KOPT-K1 (cell line): ENCODE data around the gene SMIM36.

Experiments
- H3K27ac ChIP-seq: fragments of 200-600 bp; sonication (generic); 2 replicates; pipeline ENCODE4 v1.5.1; 2016; ENCODE audit warnings: antibody characterized with exemption, mild to moderate bottlenecking, low read depth, low read length; ENCODE audit not compliant: poor library complexity, severe bottlenecking
- H3K36me3 ChIP-seq: fragments of 200-600 bp; sonication (generic); 2 replicates; pipeline ENCODE4 v1.5.1; 2017; ENCODE audit warnings: antibody characterized with exemption, mild to moderate bottlenecking, low read length, moderate library complexity; ENCODE audit not compliant: insufficient read depth
- H3K9me3 ChIP-seq: fragments of 200-600 bp; sonication (generic); 2 replicates; pipeline ENCODE4 v1.5.1; 2017; ENCODE audit warnings: antibody characterized with exemption, low read length, mild to moderate bottlenecking; ENCODE audit not compliant: insufficient read depth, poor library complexity, severe bottlenecking

Gene SMIM36

GRCh38 chr17:55421179-55421934, 89.9 kb downstream of the SMIM36 start, which contains the start of gene MMD:
MMD (minus strand) TSS chr17:55421835; CDS start chr17:55421695, 140 bp downstream.
- peak within 1 kb of the TSS; percentile 99 for H3K27ac ChIP-seq
- H3K36me3 ChIP-seq: peaks cover 24% of the 10 kb centered on the region
- H3K9me3 ChIP-seq: no peaks in the 10 kb centered on the region

DNA sequence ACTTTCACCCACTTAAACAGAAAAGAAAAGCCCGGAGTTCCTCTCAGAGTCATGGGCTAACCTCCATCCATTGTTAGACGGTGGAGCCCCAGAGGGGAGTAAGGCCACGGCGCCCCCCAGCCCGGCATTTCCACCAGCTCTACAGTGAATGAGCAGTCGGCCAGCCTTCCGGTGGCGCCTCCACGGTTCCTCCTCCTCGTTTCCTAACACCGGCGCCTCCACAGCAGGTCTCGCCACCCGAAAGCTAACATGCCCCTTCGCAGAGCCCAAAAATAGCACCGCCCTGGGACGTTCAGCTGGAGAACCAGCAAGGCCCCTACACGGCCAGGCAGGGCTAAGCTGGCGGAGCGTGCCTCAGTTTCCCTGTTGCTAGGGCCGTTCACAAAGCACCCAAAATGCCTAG, 90.5 kb downstream of the SMIM36 start:
- peak overlapping the region; percentile 99 for H3K27ac ChIP-seq
- no peaks in the 10 kb centered on the region for H3K9me3 ChIP-seq
- peaks cover 29% of the 10 kb centered on the region for H3K36me3 ChIP-seq

DNA sequence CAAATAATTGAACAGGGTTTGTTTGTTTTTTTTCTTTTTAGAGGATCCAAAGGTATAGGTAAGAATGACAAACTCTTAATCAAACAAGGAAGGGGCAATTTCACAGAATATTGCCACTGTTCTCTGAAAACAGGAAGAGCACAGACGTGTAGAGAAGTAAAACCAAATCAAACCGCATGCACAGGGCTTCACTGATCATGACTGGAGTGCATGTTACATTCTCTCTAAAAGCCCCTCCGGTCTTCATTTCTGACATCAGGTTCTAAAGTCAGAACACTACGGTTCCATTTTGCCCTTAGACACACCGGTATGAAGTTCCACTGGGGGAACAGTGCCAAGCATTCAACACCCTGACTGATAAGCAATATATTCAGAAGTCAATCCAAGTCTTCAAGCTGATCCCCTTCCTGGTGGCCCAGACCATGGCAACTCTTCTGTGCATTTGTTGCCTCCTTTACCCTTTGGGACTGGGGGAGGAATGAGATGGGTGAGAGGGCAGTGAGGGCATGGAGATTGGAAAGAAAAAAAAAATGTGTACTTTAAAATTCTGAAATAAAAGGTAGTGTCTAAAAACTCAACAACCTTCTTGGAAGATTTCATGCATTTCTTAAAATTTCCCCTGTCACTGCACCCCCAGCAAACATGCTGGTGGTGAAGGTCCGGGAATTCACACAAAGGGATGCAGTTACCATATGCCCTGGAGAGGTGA, 91.0 kb downstream of the SMIM36 start:
- Histone ChIP-seq H3K9me3 (no peaks in the 10 kb centered on the region), H3K36me3 (peaks cover 29% of the 10 kb centered on the region), H3K27ac (peak overlapping the region; percentile 99)

GRCh38 chr17:55418369-55419268, 92.6 kb downstream of the SMIM36 start:
- Histone ChIP-seq H3K27ac (peak overlapping the region; percentile 99), H3K36me3 (peaks cover 36% of the 10 kb centered on the region), H3K9me3 (no peaks in the 10 kb centered on the region)

DNA sequence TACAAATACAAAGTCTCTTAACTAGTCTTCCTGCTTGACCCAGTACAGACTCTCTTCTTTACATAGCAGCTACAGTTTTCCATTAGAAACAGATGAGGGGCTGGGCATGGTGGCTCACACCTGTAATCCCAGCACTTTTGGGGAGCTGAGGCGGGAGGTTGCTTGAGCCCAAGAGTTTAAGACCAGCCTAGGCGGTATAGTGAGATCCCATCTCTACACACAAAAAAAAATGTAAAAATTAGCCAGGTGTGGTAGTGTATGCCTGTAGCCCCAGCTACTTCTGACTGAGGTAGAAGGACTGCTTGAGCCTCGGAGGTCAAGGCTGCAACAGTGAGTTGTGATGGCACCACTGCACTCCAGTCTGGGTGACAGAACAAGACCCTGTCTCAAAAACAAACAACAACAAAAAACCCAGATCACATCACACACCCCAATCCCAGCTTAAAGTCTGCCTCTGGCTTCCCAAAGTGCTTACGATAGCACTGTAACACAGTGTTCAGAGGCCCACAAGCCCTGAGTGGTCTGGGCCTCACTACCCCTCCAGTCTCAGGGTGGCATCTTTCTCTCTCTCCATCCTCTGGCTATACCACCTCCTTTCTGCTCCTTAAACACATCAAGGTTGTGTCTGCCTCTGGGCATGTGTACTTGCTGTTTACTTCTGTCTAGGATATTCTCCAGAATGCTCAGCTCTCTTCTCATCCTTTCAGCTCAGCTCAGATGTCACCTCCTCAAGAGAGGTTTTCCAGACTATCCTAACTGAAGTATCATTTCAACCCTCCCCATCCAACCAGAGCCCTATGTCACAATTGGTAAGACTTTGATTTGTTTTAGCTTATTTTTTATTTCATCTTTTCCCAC, 93.6 kb downstream of the SMIM36 start:
- H3K36me3 ChIP-seq: peaks cover 46% of the 10 kb centered on the region
- H3K27ac ChIP-seq: peak overlapping the region; percentile 25
- no peaks in the 10 kb centered on the region for H3K9me3 ChIP-seq

DNA sequence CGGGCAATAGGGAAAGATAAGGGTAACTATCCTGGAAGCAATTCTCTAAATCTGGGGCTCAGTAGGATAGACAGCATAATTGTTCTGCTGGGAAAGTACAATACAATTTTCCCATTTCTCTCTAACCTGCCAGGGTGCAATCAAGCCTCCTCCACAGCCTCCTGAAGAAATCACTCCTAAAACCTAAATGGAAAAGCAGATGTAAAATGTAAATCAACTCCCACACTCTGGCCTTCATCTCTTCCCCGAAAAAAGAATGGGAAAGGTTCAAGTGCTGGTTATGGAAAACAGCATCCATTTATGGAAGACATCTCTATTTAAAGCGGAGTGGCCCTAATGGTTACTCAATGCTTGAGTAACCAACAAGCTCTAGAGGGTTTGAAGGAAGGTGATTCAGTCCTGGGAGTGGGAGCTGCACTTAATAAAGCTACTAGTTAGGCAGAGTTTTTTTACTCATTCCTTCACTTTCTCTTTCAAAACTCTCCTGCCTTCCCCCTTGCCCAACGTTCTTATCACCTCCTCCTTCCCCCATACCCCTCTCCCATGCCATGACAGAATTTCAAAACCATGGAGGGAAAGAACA, 94.7 kb downstream of the SMIM36 start:
- no peaks in the 10 kb centered on the region for H3K9me3 ChIP-seq
- peaks cover 57% of the 10 kb centered on the region for H3K36me3 ChIP-seq
- H3K27ac ChIP-seq: peak overlapping the region; percentile 25

DNA sequence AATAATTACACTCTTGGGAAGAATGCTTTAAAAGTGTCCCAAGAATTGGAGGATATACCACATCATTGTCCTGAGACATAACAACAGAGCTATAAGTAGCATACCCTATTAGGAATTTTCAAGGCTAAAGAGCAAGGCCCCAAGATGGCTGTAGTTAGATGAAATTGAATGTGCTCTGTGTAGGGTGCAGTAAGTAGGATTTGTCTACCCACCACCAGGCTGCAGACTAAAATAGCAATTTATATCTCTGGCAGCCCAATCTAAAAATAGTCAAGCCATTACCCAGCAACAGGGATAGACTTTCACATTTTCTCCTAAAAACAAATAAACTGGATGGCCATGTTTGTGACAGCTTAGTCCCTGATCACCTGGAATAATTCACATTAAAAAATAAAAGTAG, 95.3 kb downstream of the SMIM36 start:
- Histone ChIP-seq H3K9me3 (no peaks in the 10 kb centered on the region), H3K27ac (no peak overlapping the region), H3K36me3 (peaks cover 62% of the 10 kb centered on the region)

DNA sequence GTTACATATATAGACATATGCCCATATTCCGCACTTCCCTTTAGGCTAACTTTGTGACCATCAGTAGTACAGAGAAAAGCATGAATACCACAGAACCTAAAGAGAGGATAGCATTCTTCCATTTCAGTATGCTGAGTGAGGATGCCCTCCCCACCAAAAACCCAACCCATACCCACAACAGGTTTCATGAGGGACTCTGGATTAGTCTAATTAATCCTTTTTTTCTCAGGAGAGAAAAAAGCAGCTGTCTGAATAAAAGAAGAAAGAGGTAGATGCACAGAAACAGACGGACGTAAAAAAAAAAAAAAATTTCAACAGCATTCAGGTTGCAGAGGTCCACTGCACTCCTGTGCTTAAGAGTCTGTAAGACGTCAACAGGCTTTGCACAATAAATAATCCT, 96.3 kb downstream of the SMIM36 start:
- no peaks in the 10 kb centered on the region for H3K9me3 ChIP-seq
- H3K36me3 ChIP-seq: peaks cover 72% of the 10 kb centered on the region
- H3K27ac ChIP-seq: no peak overlapping the region

DNA sequence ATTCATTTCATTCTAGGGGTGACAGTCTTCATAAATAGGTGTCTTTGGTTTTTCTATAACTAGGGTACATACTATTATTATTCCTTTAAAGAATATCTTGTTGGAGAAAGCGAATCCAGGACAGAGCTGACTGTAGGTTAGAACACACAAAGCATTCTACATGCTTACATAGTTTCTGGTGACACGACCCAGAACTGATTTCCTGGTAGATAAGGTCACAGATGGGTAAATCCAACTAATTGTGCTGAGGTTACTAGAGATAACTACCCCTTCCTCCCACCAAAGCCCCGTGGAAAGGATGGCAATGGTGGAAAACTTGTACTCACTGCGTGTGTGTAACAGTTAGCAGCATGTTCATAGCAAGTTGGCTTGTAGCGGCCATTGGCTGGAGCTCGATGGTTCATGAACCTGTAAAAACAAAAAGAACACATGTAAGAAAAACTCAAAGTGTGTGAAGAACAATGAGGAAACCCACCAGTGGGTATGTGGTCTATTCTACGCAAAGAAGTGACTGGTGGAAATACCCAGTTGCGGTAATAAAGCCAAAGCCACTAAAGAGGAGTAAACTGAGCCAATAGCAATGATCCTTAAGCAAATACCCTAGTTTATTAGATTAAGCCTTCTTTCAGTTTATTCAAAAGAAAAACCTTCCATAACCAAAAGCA, 97.3 kb downstream of the SMIM36 start:
- Histone ChIP-seq H3K27ac (no peak overlapping the region), H3K36me3 (peaks cover 78% of the 10 kb centered on the region), H3K9me3 (no peaks in the 10 kb centered on the region)

GRCh38 chr17:55411463-55411855, 99.8 kb downstream of the SMIM36 start:
- no peaks in the 10 kb centered on the region for H3K9me3 ChIP-seq
- H3K36me3 ChIP-seq: peaks cover 84% of the 10 kb centered on the region
- no peak overlapping the region for H3K27ac ChIP-seq

GRCh38 chr17:55410722-55411462, 100.4 kb downstream of the SMIM36 start:
- peaks cover 84% of the 10 kb centered on the region for H3K36me3 ChIP-seq
- no peaks in the 10 kb centered on the region for H3K9me3 ChIP-seq
- no peak overlapping the region for H3K27ac ChIP-seq

DNA sequence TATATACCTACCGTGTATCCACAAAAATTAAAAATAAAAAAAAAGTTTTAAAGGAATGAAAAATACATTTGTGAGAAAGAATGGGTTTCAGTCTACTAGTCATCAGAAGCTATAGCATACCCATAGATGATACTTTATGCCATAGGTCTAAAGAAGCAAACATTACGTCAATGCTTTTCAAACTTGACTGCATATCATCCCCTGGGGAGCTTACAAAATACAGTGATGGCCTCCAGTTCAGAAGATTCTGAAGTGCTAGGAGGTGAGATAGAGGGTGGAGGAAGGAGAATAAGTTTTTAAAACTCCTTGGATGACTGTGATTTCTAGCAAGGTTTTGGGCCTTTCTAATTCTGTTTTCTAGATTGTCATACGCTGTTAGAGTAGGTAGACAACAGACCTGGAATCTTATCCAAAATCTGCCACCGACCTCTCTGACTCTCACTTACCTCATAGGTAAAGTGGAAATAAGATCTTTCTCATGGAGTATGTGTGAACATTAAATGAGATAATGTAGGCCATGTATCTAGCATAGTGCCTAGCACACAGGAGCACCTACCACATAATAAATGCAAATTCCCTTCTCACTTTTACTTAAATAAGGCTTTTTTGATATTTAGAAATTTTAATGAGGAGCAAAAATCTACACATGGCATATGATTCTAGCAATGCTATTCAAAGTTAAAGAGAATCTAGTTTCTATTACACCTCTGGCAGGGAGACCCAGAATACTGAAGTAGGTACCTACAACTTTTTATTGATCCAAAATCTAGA, 102.0 kb downstream of the SMIM36 start:
- peaks cover 99% of the 10 kb centered on the region for H3K36me3 ChIP-seq
- no peaks in the 10 kb centered on the region for H3K9me3 ChIP-seq
- H3K27ac ChIP-seq: no peak overlapping the region
